ENCODE measurements around the gene NEO1.

DNA sequence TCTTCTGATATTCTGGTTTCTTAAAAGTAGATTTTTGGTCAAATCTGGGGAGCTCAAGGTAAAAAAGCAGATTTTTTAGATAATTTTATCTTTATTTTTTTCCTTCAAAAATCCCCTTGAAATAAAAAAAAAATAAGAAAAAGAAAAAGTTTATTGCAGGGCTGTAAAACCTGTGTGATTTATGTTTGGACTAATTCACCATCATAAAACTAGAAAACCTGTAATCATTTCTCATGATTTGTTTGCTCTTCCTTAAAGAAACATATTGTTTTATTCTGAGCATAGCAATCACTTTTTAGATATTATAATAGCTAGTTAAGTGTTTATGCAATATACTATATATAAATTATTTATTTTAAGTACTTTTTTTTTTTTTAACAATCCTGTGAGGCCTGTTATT is 68.0 kb downstream of the NEO1 start:
- TF ChIP-seq GLIS3 (CRISPR knock-in tag; IDR thresholded peaks at IDR 0.05) (no peak), ARNTL (CRISPR knock-in tag; IDR thresholded peaks at IDR 0.05; ENCODE audit: borderline replicate concordance, low read depth) (no peak), ZFP30 (CRISPR knock-in tag; IDR thresholded peaks at IDR 0.05) (no peak), ZFP3 (CRISPR knock-in tag; IDR thresholded peaks at IDR 0.05) (no peak), ZNF565 (CRISPR knock-in tag; conservative IDR thresholded peaks at IDR 0.05; ENCODE audit: low read depth) (no peak), ZNF8 (CRISPR knock-in tag; IDR thresholded peaks at IDR 0.05) (no peak), ISL1 (CRISPR knock-in tag; IDR thresholded peaks at IDR 0.05) (no peak), PPARA (CRISPR knock-in tag; IDR thresholded peaks at IDR 0.05; ENCODE audit: borderline replicate concordance) (no peak), ESRRG (CRISPR knock-in tag; IDR thresholded peaks at IDR 0.05) (no peak), SNAI2 (CRISPR knock-in tag; IDR thresholded peaks at IDR 0.05) (no peak)
- TF ChIP-seq, protein P1, sequence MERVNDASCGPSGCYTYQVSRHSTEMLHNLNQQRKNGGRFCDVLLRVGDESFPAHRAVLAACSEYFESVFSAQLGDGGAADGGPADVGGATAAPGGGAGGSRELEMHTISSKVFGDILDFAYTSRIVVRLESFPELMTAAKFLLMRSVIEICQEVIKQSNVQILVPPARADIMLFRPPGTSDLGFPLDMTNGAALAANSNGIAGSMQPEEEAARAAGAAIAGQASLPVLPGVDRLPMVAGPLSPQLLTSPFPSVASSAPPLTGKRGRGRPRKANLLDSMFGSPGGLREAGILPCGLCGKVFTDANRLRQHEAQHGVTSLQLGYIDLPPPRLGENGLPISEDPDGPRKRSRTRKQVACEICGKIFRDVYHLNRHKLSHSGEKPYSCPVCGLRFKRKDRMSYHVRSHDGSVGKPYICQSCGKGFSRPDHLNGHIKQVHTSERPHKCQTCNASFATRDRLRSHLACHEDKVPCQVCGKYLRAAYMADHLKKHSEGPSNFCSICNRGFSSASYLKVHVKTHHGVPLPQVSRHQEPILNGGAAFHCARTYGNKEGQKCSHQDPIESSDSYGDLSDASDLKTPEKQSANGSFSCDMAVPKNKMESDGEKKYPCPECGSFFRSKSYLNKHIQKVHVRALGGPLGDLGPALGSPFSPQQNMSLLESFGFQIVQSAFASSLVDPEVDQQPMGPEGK (CRISPR knock-in tag; IDR thresholded peaks at IDR 0.05; ENCODE audit: borderline replicate concordance), result no peak
- TF ChIP-seq, protein P2, sequence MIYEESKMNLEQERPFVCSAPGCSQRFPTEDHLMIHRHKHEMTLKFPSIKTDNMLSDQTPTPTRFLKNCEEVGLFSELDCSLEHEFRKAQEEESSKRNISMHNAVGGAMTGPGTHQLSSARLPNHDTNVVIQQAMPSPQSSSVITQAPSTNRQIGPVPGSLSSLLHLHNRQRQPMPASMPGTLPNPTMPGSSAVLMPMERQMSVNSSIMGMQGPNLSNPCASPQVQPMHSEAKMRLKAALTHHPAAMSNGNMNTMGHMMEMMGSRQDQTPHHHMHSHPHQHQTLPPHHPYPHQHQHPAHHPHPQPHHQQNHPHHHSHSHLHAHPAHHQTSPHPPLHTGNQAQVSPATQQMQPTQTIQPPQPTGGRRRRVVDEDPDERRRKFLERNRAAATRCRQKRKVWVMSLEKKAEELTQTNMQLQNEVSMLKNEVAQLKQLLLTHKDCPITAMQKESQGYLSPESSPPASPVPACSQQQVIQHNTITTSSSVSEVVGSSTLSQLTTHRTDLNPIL (CRISPR knock-in tag; IDR thresholded peaks at IDR 0.05; ENCODE audit: low read depth), result no peak
- TF ChIP-seq, protein P3, sequence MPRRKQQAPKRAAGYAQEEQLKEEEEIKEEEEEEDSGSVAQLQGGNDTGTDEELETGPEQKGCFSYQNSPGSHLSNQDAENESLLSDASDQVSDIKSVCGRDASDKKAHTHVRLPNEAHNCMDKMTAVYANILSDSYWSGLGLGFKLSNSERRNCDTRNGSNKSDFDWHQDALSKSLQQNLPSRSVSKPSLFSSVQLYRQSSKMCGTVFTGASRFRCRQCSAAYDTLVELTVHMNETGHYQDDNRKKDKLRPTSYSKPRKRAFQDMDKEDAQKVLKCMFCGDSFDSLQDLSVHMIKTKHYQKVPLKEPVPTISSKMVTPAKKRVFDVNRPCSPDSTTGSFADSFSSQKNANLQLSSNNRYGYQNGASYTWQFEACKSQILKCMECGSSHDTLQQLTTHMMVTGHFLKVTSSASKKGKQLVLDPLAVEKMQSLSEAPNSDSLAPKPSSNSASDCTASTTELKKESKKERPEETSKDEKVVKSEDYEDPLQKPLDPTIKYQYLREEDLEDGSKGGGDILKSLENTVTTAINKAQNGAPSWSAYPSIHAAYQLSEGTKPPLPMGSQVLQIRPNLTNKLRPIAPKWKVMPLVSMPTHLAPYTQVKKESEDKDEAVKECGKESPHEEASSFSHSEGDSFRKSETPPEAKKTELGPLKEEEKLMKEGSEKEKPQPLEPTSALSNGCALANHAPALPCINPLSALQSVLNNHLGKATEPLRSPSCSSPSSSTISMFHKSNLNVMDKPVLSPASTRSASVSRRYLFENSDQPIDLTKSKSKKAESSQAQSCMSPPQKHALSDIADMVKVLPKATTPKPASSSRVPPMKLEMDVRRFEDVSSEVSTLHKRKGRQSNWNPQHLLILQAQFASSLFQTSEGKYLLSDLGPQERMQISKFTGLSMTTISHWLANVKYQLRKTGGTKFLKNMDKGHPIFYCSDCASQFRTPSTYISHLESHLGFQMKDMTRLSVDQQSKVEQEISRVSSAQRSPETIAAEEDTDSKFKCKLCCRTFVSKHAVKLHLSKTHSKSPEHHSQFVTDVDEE (CRISPR knock-in tag; IDR thresholded peaks at IDR 0.05), result no peak
